Progenitor cell of endocrine pancreas (in vitro differentiated cells): ENCODE measurements around the gene CXorf49. TPM values are rescaled to one million over a fixed set of nuclear protein-coding genes. Genes with fewer than 3 reads are reported as not detected.
A peak's percentile ranks its signal among the peaks of the same experiment; 100 is the strongest.
"Not testable (repeated sequence)": the region's sequence is repeated elsewhere in the genome, so short reads cannot be mapped to it uniquely, and the experiment has no call there.

Source experiments
- DNase-seq: peaks from one replicate; pipeline ENCODE4 v3.0.0; 2021; ENCODE audit warnings: low spot score; ENCODE audit not compliant: unreplicated experiment
- H3K27ac Mint-ChIP-seq: 2 replicates; pipeline ENCODE4 v1.8.0; 2021; ENCODE audit warnings: mild to moderate bottlenecking, moderate library complexity, mixed read lengths
- H3K27me3 Mint-ChIP-seq: 2 replicates; pipeline ENCODE4 v1.8.0; 2021; ENCODE audit warnings: mixed read lengths
- H3K36me3 Mint-ChIP-seq: 2 replicates; pipeline ENCODE4 v1.8.0; 2022; ENCODE audit warnings: mixed read lengths; ENCODE audit not compliant: insufficient read depth
- H3K4me1 Mint-ChIP-seq: 2 replicates; pipeline ENCODE4 v1.8.0; 2021; ENCODE audit warnings: low read depth, mixed read lengths
- H3K4me3 Mint-ChIP-seq: 2 replicates; pipeline ENCODE4 v1.8.0; 2021; ENCODE audit warnings: low read depth, mild to moderate bottlenecking, moderate library complexity, mixed read lengths
- H3K9me3 Mint-ChIP-seq: 2 replicates; pipeline ENCODE4 v1.8.0; 2021; ENCODE audit warnings: low read depth, mixed read lengths
- total RNA-seq: library from RNA; stranded (reverse); gene quantifications from 2 replicates; pipeline ENCODE4 v1.2.1, GENCODE V29; 2021
- TF ChIP-seq, protein P1 (sequence below): fragments of 200-600 bp; sonication (generic); IDR thresholded peaks from one replicate; pipeline ENCODE4 v1.5.0; 2021; ENCODE audit warnings: antibody characterized with exemption, mild to moderate bottlenecking; ENCODE audit not compliant: unreplicated experiment

Gene CXorf49
- total RNA-seq, 1 donor from 2014 or later: not detected

DNA sequence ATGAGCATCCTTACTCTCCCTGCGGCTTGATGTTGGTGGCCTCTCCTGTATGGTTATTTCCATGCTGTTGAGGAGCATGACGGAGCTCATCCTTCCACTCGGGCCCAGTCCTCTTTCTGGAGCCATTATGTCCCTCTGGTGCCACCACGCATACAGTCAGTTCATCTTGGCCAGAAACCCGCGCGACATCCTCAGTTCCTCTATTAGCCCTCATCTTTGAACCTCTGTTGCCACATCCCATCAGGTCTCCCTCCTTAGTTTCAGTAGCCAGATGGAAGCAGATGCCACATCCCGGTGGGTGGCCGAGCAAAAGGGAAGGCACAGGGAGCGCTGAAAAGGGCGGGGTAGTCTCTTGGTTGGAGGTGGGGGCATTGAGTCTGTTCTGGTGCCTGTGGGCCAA lies 46.1 kb downstream of the CXorf49 start:
- no peak overlapping the region for H3K4me3 Mint-ChIP-seq
- H3K36me3 Mint-ChIP-seq: no peaks in the 10 kb centered on the region
- no peaks in the 10 kb centered on the region for H3K4me1 Mint-ChIP-seq
- H3K9me3 Mint-ChIP-seq: peaks cover 14% of the 10 kb centered on the region
- TF ChIP-seq, protein P1, sequence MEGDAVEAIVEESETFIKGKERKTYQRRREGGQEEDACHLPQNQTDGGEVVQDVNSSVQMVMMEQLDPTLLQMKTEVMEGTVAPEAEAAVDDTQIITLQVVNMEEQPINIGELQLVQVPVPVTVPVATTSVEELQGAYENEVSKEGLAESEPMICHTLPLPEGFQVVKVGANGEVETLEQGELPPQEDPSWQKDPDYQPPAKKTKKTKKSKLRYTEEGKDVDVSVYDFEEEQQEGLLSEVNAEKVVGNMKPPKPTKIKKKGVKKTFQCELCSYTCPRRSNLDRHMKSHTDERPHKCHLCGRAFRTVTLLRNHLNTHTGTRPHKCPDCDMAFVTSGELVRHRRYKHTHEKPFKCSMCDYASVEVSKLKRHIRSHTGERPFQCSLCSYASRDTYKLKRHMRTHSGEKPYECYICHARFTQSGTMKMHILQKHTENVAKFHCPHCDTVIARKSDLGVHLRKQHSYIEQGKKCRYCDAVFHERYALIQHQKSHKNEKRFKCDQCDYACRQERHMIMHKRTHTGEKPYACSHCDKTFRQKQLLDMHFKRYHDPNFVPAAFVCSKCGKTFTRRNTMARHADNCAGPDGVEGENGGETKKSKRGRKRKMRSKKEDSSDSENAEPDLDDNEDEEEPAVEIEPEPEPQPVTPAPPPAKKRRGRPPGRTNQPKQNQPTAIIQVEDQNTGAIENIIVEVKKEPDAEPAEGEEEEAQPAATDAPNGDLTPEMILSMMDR: no peak
- H3K27ac Mint-ChIP-seq: no peak overlapping the region
- no peak for DNase-seq
- H3K27me3 Mint-ChIP-seq: no peaks in the 10 kb centered on the region

DNA sequence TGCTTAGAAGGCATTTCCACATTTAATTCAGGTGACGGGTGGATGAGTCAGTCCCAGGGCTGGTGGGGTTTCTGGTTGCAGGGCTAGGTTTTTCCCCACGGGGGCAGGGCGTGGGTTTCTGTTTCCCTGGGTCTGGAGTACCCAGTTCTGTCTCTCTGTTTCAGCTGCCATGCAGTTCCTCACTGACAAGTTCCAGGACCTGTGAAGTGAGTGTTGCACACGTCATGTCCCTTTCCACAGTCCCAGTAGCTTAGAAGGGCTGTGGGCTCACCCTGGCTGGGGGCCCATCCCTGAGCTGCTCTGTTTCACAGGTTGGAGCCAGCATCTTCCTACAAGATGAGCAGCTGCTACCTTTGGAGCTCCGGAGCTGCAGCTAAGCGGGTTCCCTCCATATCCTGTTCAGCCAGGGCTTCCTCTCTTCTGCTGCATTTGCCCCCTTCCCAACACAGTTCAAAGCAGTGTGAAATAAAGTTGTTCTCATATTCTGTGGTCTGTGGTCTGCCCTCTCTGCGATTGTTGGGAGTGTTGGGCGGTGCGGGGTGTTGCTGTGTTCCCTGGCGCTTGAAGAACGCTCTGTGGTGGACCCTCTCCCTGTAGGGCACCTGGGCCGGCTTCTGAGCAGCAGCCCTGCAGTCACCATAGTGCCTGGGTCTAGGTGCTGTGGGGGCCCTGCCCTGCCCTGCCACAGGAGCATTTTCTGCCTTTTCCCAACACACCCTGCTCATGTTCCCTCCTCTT lies 46.9 kb downstream of the CXorf49 start:
- no peak overlapping the region for H3K27ac Mint-ChIP-seq
- H3K4me1 Mint-ChIP-seq: no peaks in the 10 kb centered on the region
- H3K27me3 Mint-ChIP-seq: no peaks in the 10 kb centered on the region
- H3K9me3 Mint-ChIP-seq: peaks cover 15% of the 10 kb centered on the region
- H3K4me3 Mint-ChIP-seq: no peak overlapping the region
- no peaks in the 10 kb centered on the region for H3K36me3 Mint-ChIP-seq
- DNase-seq: no peak
- TF ChIP-seq, protein P1: no peak

DNA sequence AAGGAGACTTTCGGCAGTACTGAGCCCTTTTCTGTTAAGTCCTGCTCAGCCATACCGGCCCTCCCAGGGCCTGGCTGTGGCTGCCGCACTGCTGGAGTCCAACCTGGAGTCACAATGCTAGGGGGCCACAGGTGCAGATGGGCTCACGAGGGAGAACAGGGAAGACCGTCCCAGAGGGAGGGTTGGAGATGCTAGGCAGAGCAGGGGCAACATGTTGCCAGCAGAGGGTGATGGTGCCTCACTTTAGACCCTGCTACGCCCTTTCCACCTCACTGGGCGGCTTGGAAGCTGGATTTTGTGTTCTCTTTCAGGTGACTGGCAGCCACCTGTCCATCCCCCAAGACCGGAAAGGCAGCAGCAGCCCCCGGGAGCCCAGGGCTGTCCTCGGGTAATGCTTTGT lies 48.1 kb downstream of the CXorf49 start:
- not testable (repeated sequence) for DNase-seq, H3K4me3 Mint-ChIP-seq, H3K27me3 Mint-ChIP-seq, H3K36me3 Mint-ChIP-seq, H3K27ac Mint-ChIP-seq, H3K4me1 Mint-ChIP-seq
- peaks cover 15% of the 10 kb centered on the region for H3K9me3 Mint-ChIP-seq
- TF ChIP-seq, protein P1: peak; percentile 54

DNA sequence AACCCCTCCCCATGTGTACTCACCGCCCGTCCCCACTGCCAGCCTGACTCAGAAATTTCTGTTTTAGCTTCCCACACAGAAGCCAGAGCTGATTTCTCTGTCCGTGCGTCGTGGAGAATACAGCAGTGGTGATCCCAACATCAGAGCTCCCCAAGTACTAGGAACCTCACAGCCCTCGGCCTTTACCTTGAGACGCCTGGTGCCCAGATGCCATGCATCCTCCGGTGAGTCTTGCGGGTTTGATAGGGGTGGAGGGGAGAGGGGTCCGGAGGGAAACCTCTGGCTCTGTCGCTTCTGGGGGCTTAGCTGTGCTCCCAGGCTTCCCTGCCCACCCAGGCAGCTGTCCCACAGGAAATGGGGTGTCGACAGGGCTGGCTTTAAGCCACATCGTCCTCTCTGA lies 48.6 kb downstream of the CXorf49 start:
- DNase-seq: no peak
- H3K27ac Mint-ChIP-seq: no peak overlapping the region
- H3K9me3 Mint-ChIP-seq: peaks cover 11% of the 10 kb centered on the region
- H3K4me1 Mint-ChIP-seq: no peaks in the 10 kb centered on the region
- TF ChIP-seq, protein P1: no peak
- no peaks in the 10 kb centered on the region for H3K27me3 Mint-ChIP-seq
- H3K36me3 Mint-ChIP-seq: no peaks in the 10 kb centered on the region
- H3K4me3 Mint-ChIP-seq: no peak overlapping the region

DNA sequence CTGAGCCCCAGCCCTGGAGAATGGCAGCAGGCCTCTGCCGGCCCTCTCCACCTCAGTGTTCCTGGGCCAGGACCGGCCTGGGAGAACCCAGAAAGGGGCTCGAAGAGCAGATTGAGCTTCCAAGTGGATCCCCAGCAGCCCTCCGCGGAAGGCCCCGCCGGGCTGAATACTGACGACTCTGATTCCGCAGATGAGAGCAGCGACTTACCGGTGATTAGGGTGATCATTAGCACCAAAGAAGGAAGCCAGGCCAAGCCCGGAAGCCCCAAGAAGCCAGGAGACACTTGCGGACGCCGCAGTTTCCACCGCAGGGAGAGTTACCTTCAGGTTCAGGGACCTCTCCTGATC lies 49.9 kb downstream of the CXorf49 start:
- no peaks in the 10 kb centered on the region for H3K4me1 Mint-ChIP-seq

More for the DNA sequence above, 49.9 kb downstream of the CXorf49 start:
- no peaks in the 10 kb centered on the region for H3K27me3 Mint-ChIP-seq
- H3K36me3 Mint-ChIP-seq: no peaks in the 10 kb centered on the region
- DNase-seq: no peak
- H3K27ac Mint-ChIP-seq: no peak overlapping the region
- peaks cover 8% of the 10 kb centered on the region for H3K9me3 Mint-ChIP-seq
- no peak overlapping the region for H3K4me3 Mint-ChIP-seq
- TF ChIP-seq, protein P1: no peak
